ENCODE results near the gene VAV2. TPM values are rescaled to one million over a fixed set of nuclear protein-coding genes. Genes with fewer than 3 reads are reported as not detected.
A peak's percentile ranks its signal among the peaks of the same experiment; 100 is the strongest.

VAV2 gene
- total RNA-seq (10 to 100 TPM; 12.6 to 26.4 TPM), polyA plus RNA-seq (10 to 100 TPM in 1 of 2 donors, 1 to 10 TPM in 1; 4.9 to 21.4 TPM)

- H3K9me3 ChIP-seq (ENCODE audit: control insufficient read depth in 4 of 4, low read length in 3 of 4): no peaks in the 10 kb centered on the region
- H3K4me1 ChIP-seq (ENCODE audit: control insufficient read depth in 4 of 4, insufficient read depth in 4 of 4, low read length in 3 of 4): peaks cover 14 to 36% (median 24%) of the 10 kb centered on the region in 4 donors
- peak within 1 kb of the TSS; percentile 72 to 90 (median 81) for H3K4me3 ChIP-seq (ENCODE audit: low read depth in 1 of 3, low read length in 3 of 3)
- H3K27ac ChIP-seq (ENCODE audit: low read depth in 1 of 2, low read length in 2 of 2): peak within 1 kb of the TSS; percentile 98 to 99
- under 1% methylated on average over 124 of the region's 124 CpGs for WGBS
- peak within 1 kb of the TSS; percentile 80 to 90 for H3K9ac ChIP-seq (ENCODE audit: low read depth in 1 of 2, low read length in 2 of 2)
- TF ChIP-seq CTCF (IDR thresholded peaks at IDR 0.05; ENCODE audit: low read depth, low read length, missing input control): no peak
- no peak for TF ChIP-seq GABPA (IDR thresholded peaks at IDR 0.05 in 1 of 2, conservative IDR thresholded peaks at IDR 0.05 in 1 of 2)
- TF ChIP-seq RAD21 (IDR thresholded peaks at IDR 0.05): peak in 1 of 2 donors; percentile 8
- DNase-seq (ENCODE audit: low spot score): peak; percentile 55
- no peaks in the 10 kb centered on the region for H3K27me3 ChIP-seq (ENCODE audit: control insufficient read depth in 4 of 4, insufficient read depth in 4 of 4, low read length in 3 of 4)
- no peaks in the 10 kb centered on the region for H3K36me3 ChIP-seq (ENCODE audit: control insufficient read depth in 4 of 4, insufficient read depth in 3 of 4, low read depth in 1 of 4, low read length in 3 of 4)
Observed at GRCh38 chr9:133991964-133992779, at the start of gene VAV2. TSS of gene VAV2 (minus strand) at chr9:133992324. CDS start at chr9:133992278, 46 bp downstream.

- Histone ChIP-seq H3K36me3 (ENCODE audit: control insufficient read depth in 4 of 4, insufficient read depth in 3 of 4, low read depth in 1 of 4, low read length in 3 of 4) (peaks cover 6 to 36% (median 23%) of the 10 kb centered on the region in 4 donors), H3K9ac (ENCODE audit: low read depth in 1 of 2, low read length in 2 of 2) (no peak overlapping the region), H3K27ac (ENCODE audit: low read depth in 1 of 2, low read length in 2 of 2) (no peak overlapping the region), H3K4me1 (ENCODE audit: control insufficient read depth in 4 of 4, insufficient read depth in 4 of 4, low read length in 3 of 4) (peaks cover 0 to 9% (median 1%) of the 10 kb centered on the region in 4 donors), H3K9me3 (ENCODE audit: control insufficient read depth in 4 of 4, low read length in 3 of 4) (no peaks in the 10 kb centered on the region), H3K4me3 (ENCODE audit: low read depth in 1 of 3, low read length in 3 of 3) (no peak overlapping the region), H3K27me3 (ENCODE audit: control insufficient read depth in 4 of 4, insufficient read depth in 4 of 4, low read length in 3 of 4) (no peaks in the 10 kb centered on the region)
- 94% methylated on average over 16 of the region's 16 CpGs for WGBS
- TF ChIP-seq SP1 (IDR thresholded peaks at IDR 0.05) (no peak), JUND (IDR thresholded peaks at IDR 0.05) (no peak), MAX (IDR thresholded peaks at IDR 0.05) (no peak), FOXA1 (IDR thresholded peaks at IDR 0.05) (no peak), CTCF (IDR thresholded peaks at IDR 0.05; ENCODE audit: low read depth, low read length, missing input control) (no peak), HNF4G (IDR thresholded peaks at IDR 0.05) (no peak), REST (IDR thresholded peaks at IDR 0.05) (no peak), RAD21 (IDR thresholded peaks at IDR 0.05) (no peak), EGR1 (IDR thresholded peaks at IDR 0.05; ENCODE audit: low read depth in 2 of 2) (no peak), ZBTB33 (IDR thresholded peaks at IDR 0.05) (no peak), FOXA2 (IDR thresholded peaks at IDR 0.05) (no peak)
- DNase-seq (ENCODE audit: low spot score): no peak
Observed at GRCh38 chr9:134041649-134041962, 49.5 kb upstream of the VAV2 start.
